ENCODE results near the gene P2RX6. TPM values are rescaled to one million over a fixed set of nuclear protein-coding genes. Genes with fewer than 3 reads are reported as not detected.

Gene P2RX6
- polyA plus RNA-seq, 1 of the 3 experiments (the other 2 are of a cell fraction), result 7.1 TPM

GRCh38 chr22:20994902-20995241, 20.1 kb upstream of the P2RX6 start:
- ChIA-PET CTCF (interaction anchor here (0.6 to 0.9 kb wide), 2 partner anchors 109 to 1683 kb away, joined by 3 read pairs; no protein-coding TSS in a partner anchor), POLR2A (interaction anchor here (1.1 kb wide), 1 partner anchor 13 kb away, joined by 4 read pairs; the partner anchor contains the start of gene LZTR1)
- no peaks in the 10 kb centered on the region for H3K27me3 ChIP-seq (ENCODE audit: insufficient read depth)
- 89% methylated on average over 7 of the region's 10 CpGs for WGBS (ENCODE audit: low lambda C conversion rate)
- TF ChIP-seq PBX3 (IDR thresholded peaks at IDR 0.05) (no peak), JUND (IDR thresholded peaks at IDR 0.05) (no peak), FOXM1 (IDR thresholded peaks at IDR 0.05; ENCODE audit: low read depth) (no peak), TEAD4 (IDR thresholded peaks at IDR 0.05; ENCODE audit: borderline replicate concordance, insufficient read depth) (no peak), USF1 (IDR thresholded peaks at IDR 0.05; ENCODE audit: borderline replicate concordance, low read depth) (no peak), YY1 (IDR thresholded peaks at IDR 0.05; ENCODE audit: low read depth) (no peak), IRF3 (IDR thresholded peaks at IDR 0.05; ENCODE audit: low read depth, low read length) (no peak), ZBTB33 (IDR thresholded peaks at IDR 0.05; ENCODE audit: borderline replicate concordance, low read depth) (no peak), TAF1 (IDR thresholded peaks at IDR 0.05; ENCODE audit: borderline replicate concordance, low read depth, low read length) (no peak), GATA2 (CRISPR knock-in tag; IDR thresholded peaks at IDR 0.05) (no peak), REST (IDR thresholded peaks at IDR 0.05; ENCODE audit: low read depth, low read length) (no peak), POLR2AphosphoS5 (IDR thresholded peaks at IDR 0.05; ENCODE audit: low read depth, low read length) (no peak), ELF1 (IDR thresholded peaks at IDR 0.05) (no peak), RAD21 (IDR thresholded peaks at IDR 0.05; ENCODE audit: low read length) (no peak), MEF2A (IDR thresholded peaks at IDR 0.05; ENCODE audit: borderline replicate concordance, low read depth) (no peak), FOXJ3 (CRISPR knock-in tag; IDR thresholded peaks at IDR 0.05) (no peak), NFIC (IDR thresholded peaks at IDR 0.05; ENCODE audit: borderline replicate concordance) (no peak), NRF1 (IDR thresholded peaks at IDR 0.05; ENCODE audit: low read depth, low read length) (no peak)
- TF ChIP-seq, protein P1, sequence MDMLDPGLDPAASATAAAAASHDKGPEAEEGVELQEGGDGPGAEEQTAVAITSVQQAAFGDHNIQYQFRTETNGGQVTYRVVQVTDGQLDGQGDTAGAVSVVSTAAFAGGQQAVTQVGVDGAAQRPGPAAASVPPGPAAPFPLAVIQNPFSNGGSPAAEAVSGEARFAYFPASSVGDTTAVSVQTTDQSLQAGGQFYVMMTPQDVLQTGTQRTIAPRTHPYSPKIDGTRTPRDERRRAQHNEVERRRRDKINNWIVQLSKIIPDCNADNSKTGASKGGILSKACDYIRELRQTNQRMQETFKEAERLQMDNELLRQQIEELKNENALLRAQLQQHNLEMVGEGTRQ (IDR thresholded peaks at IDR 0.05; ENCODE audit: borderline replicate concordance, low read depth, low read length), result no peak
- peaks cover under 1 to 9% of the 10 kb centered on the region in 2 experiments; a peak in 2 of 4 replicates for H3K4me1 ChIP-seq (ENCODE audit: control insufficient read depth in 1 of 2, insufficient read depth in 2 of 2, low read depth in 1 of 2, low read length in 1 of 2)
- no peaks in the 10 kb centered on the region for H3K9me3 ChIP-seq
- DNase-seq, result no peak
- peaks cover 0 to 72% of the 10 kb centered on the region in 2 experiments for H3K36me3 ChIP-seq (replicated peaks in 1 of 2; ENCODE audit: control insufficient read depth in 1 of 2, insufficient read depth in 2 of 2, low read length in 1 of 2)
- H3K9me2 ChIP-seq, result no peaks in the 10 kb centered on the region
- H2AFZ ChIP-seq (ENCODE audit: low read depth), result no peak overlapping the region
- H3F3A ChIP-seq (replicated peaks; ENCODE audit: insufficient read depth), result peaks cover 7% of the 10 kb centered on the region
- H4K20me1 ChIP-seq (ENCODE audit: insufficient read depth), result 0 out of 2 replicates have a peak, but pooled peaks cover 5% of the 10 kb centered on the region
- H3K27ac ChIP-seq (ENCODE audit: low read depth in 2 of 2, low read length in 1 of 2), result no peak overlapping the region
- no peak overlapping the region for H3K9ac ChIP-seq
- H3K4me2 ChIP-seq, result no peak overlapping the region
- H3K79me2 ChIP-seq (ENCODE audit: insufficient read depth), result peaks cover 5% of the 10 kb centered on the region; the same call in 1 of the 2 replicates
- H3K4me3 ChIP-seq (ENCODE audit: low read depth in 2 of 2, low read length in 1 of 2), result no peak overlapping the region

Data from SK-N-SH (cell line).